NCI-H226 (cell line): ENCODE results near the gene PAPPA.

ENCODE experiments used
- DNase-seq: peaks from one replicate; pipeline ENCODE4 v3.0.0-alpha.2; 2015

The PAPPA gene

GRCh38 chr9:116152390-116152789, 1.2 kb upstream of the PAPPA start:
- no peak for DNase-seq

- peak; percentile 79 for DNase-seq
These were observed 438 bp upstream of the PAPPA start for GRCh38 chr9:116152941-116153764.

GRCh38 chr9:116154334-116154975, 864 bp downstream of the PAPPA start:
- DNase-seq, result no peak

GRCh38 chr9:116154976-116155697, 1.5 kb downstream of the PAPPA start:
- peak; percentile 43 for DNase-seq

GRCh38 chr9:116155698-116156039, 2.1 kb downstream of the PAPPA start:
- no peak for DNase-seq

GRCh38 chr9:116156621-116157314, 3.2 kb downstream of the PAPPA start:
- DNase-seq, result peak; percentile 50

GRCh38 chr9:116157436-116158138, 4.0 kb downstream of the PAPPA start:
- DNase-seq, result no peak

- no peak for DNase-seq
These were observed 7.3 kb downstream of the PAPPA start for GRCh38 chr9:116160676-116161571.

- DNase-seq, result peak; percentile 65
These were observed 8.7 kb downstream of the PAPPA start for GRCh38 chr9:116162241-116162781.

- no peak for DNase-seq
These were observed 9.9 kb downstream of the PAPPA start for GRCh38 chr9:116163293-116164055.

GRCh38 chr9:116165912-116166311, 12.3 kb downstream of the PAPPA start:
- DNase-seq, result peak; percentile 52

- no peak for DNase-seq
These were observed 13.1 kb downstream of the PAPPA start for GRCh38 chr9:116166713-116167112.

GRCh38 chr9:116168231-116168630, 14.6 kb downstream of the PAPPA start:
- no peak for DNase-seq

- no peak for DNase-seq
These were observed 18.6 kb downstream of the PAPPA start for GRCh38 chr9:116172216-116172615.

- peak; percentile 63 for DNase-seq
These were observed 20.8 kb downstream of the PAPPA start for GRCh38 chr9:116174347-116174746.

- no peak for DNase-seq
These were observed 22.0 kb downstream of the PAPPA start for GRCh38 chr9:116175614-116176013.

GRCh38 chr9:116178481-116179211, 25.1 kb downstream of the PAPPA start:
- no peak for DNase-seq

- DNase-seq, result no peak
These were observed 26.0 kb downstream of the PAPPA start for GRCh38 chr9:116179568-116179967.

- DNase-seq, result no peak
These were observed 28.4 kb downstream of the PAPPA start for GRCh38 chr9:116181853-116182610.
